Measurements from ENCODE around the gene CCDC102A. TPM values are rescaled to one million over a fixed set of nuclear protein-coding genes. Genes with fewer than 3 reads are reported as not detected.

Gene CCDC102A
- total RNA-seq, 4 donors from 2014 or later, result 2.2 to 17.7 (median 3.7) TPM

- intact Hi-C loops (cut with DNase I; ENCODE audit: low total_unique reads), result no loop called here
- in situ Hi-C loops (cut with MboI; ENCODE audit: low pct_ligation_motif_present in 1 of 4, low pct_unique_long_range_greater_than_20kb in 1 of 4, low sequenced_read_pairs in 3 of 4), result no loop called here
These were observed 31.3 kb upstream of the CCDC102A start for GRCh38 chr16:57567691-57568090.

DNA sequence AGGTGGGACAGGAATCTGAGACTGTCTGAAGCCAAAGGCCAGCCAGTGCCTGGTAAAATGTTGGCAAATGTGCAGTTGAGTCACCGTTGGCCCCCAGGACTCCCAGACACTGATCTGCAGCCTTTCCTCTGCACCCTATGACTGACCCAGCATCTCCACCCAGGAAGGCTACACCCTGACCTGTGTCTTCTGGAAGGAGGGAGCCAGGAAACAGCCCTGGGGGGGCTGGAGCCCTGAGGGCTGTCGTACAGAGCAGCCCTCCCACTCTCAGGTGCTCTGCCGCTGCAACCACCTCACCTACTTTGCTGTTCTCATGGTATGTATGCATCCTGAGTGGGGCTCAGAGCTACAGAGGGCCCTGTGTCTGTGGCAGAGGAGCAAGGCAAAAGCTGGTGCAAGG lies 30.1 kb upstream of the CCDC102A start:
- H3K27ac ChIP-seq, result no peak overlapping the region
- H3K9me3 ChIP-seq, result no peaks in the 10 kb centered on the region
- DNase-seq, result no peak
- TF ChIP-seq EP300 (IDR thresholded peaks at IDR 0.05; ENCODE audit: low read depth), result no peak
- TF ChIP-seq POLR2AphosphoS5 (IDR thresholded peaks at IDR 0.05), result no peak
- TF ChIP-seq CTCF (IDR thresholded peaks at IDR 0.05), result no peak
- no peak for TF ChIP-seq POLR2A (IDR thresholded peaks at IDR 0.05)
- peaks cover 11% of the 10 kb centered on the region for H3K27me3 ChIP-seq
- H3K4me3 ChIP-seq, result no peak overlapping the region
- in situ Hi-C loops (cut with MboI; ENCODE audit: low pct_ligation_motif_present in 1 of 4, low pct_unique_long_range_greater_than_20kb in 1 of 4, low sequenced_read_pairs in 3 of 4), result no loop called here
- H3K4me1 ChIP-seq, result no peaks in the 10 kb centered on the region
- intact Hi-C loops (cut with DNase I; ENCODE audit: low total_unique reads), result no loop called here
- WGBS, 2 donors (ENCODE audit: low coverage in 1 of 2), result 81% methylated on average over 3 of the region's 3 CpGs; no CpG with 5 or more reads in 1 of the 2 donors
- no peaks in the 10 kb centered on the region for H3K36me3 ChIP-seq

More at GRCh38 chr16:57567691-57568090, 31.3 kb upstream of the CCDC102A start:
- Histone ChIP-seq H3K9me3 (no peaks in the 10 kb centered on the region), H3K27ac (no peak overlapping the region), H3K27me3 (peaks cover 11% of the 10 kb centered on the region), H3K36me3 (no peaks in the 10 kb centered on the region), H3K4me3 (no peak overlapping the region), H3K4me1 (no peaks in the 10 kb centered on the region)
- no peak for DNase-seq
- WGBS, 2 donors (ENCODE audit: low coverage in 1 of 2), result 90% methylated on average over 18 of the region's 18 CpGs; no CpG with 5 or more reads in 1 of the 2 donors
- TF ChIP-seq POLR2AphosphoS5 (IDR thresholded peaks at IDR 0.05), result no peak
- no peak for TF ChIP-seq POLR2A (IDR thresholded peaks at IDR 0.05)
- no peak for TF ChIP-seq CTCF (IDR thresholded peaks at IDR 0.05)
- no peak for TF ChIP-seq EP300 (IDR thresholded peaks at IDR 0.05; ENCODE audit: low read depth)

DNA sequence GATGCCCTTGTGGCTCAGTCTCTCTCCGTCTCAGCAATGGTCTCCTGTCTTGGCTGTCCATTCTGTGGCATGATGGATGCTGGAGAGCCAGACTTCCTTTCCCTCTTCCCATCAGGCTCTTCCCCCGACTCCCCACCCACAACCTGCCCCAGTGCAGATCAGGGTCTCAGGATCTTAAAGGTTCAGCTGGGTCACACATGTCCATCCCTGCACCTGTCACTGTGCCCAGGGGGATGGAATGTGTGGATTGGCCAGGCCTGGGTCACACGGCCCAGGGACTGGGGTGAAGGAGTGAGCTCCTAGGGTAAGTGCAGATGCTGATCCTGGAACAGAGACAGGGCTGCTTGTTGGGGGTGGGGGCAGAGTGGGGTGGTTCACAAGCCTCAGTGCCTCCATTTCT lies 29.1 kb upstream of the CCDC102A start:
- Histone ChIP-seq H3K36me3 (no peaks in the 10 kb centered on the region), H3K27ac (no peak overlapping the region), H3K4me3 (no peak overlapping the region), H3K4me1 (no peaks in the 10 kb centered on the region), H3K27me3 (peaks cover 11% of the 10 kb centered on the region), H3K9me3 (no peaks in the 10 kb centered on the region)
- in situ Hi-C loops (cut with MboI; ENCODE audit: low pct_ligation_motif_present in 1 of 4, low pct_unique_long_range_greater_than_20kb in 1 of 4, low sequenced_read_pairs in 3 of 4) (no loop called here), intact Hi-C loops (cut with DNase I; ENCODE audit: low total_unique reads) (no loop called here)
- DNase-seq, result no peak
- 88% methylated on average over 3 of the region's 3 CpGs; no CpG with 5 or more reads in 1 of the 2 donors for WGBS, 2 donors (ENCODE audit: low coverage in 1 of 2)
- TF ChIP-seq CTCF (IDR thresholded peaks at IDR 0.05), result no peak
- no peak for TF ChIP-seq EP300 (IDR thresholded peaks at IDR 0.05; ENCODE audit: low read depth)
- no peak for TF ChIP-seq POLR2A (IDR thresholded peaks at IDR 0.05)
- TF ChIP-seq POLR2AphosphoS5 (IDR thresholded peaks at IDR 0.05), result no peak

- Histone ChIP-seq H3K27ac (no peak overlapping the region), H3K4me3 (no peak overlapping the region), H3K9me3 (no peaks in the 10 kb centered on the region), H3K27me3 (peaks cover 16% of the 10 kb centered on the region), H3K36me3 (no peaks in the 10 kb centered on the region), H3K4me1 (no peaks in the 10 kb centered on the region)
- intact Hi-C loops (cut with DNase I; ENCODE audit: low total_unique reads), result no loop called here
- in situ Hi-C loops (cut with MboI; ENCODE audit: low pct_ligation_motif_present in 1 of 4, low pct_unique_long_range_greater_than_20kb in 1 of 4, low sequenced_read_pairs in 3 of 4), result no loop called here
- no peak for DNase-seq
- 64 to 79% methylated on average over 2 to 9 of the region's 10 CpGs for WGBS, 2 donors (ENCODE audit: low coverage in 1 of 2)
- no peak for TF ChIP-seq EP300 (IDR thresholded peaks at IDR 0.05; ENCODE audit: low read depth)
- TF ChIP-seq POLR2AphosphoS5 (IDR thresholded peaks at IDR 0.05), result no peak
- no peak for TF ChIP-seq CTCF (IDR thresholded peaks at IDR 0.05)
- no peak for TF ChIP-seq POLR2A (IDR thresholded peaks at IDR 0.05)
These were observed 28.4 kb upstream of the CCDC102A start for GRCh38 chr16:57564571-57565270.
